ENCODE measurements around the gene SCD5. TPM values are rescaled to one million over a fixed set of nuclear protein-coding genes. Genes with fewer than 3 reads are reported as not detected.

SCD5 gene
- total and polyA plus RNA-seq, 2 experiments from 2014 or later: 0.79 to 1.6 TPM

DNA sequence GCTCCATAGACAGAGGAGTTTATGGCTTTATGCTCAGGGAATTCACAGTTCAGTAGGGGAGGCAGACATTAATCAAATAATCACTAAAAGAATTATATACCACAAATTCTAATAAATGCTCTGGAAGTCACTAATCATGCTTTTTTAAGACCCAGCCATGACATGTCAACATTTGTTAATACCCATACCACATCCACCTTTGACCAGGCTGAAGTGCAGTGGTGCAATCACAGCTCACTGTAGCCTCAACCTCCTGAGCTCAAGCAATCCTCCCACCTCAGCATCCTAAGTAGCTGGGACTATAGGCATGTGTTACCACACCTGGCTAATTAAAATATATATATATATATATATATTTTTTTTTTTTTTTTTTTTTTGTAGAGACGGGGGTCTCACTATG is 12.8 kb upstream of the SCD5 start:
- DNase-seq (ENCODE audit: low spot score) (no peak), ATAC-seq (no peak)
- H3K27me3 Mint-ChIP-seq (ENCODE audit: insufficient read depth, low read depth, poor library complexity): peaks cover 64% of the 10 kb centered on the region
- Histone ChIP-seq H3K36me3 (ENCODE audit: insufficient read depth) (no peaks in the 10 kb centered on the region), H3K27me3 (ENCODE audit: insufficient read depth) (peaks cover 85% of the 10 kb centered on the region), H3K79me2 (replicated peaks; ENCODE audit: insufficient read depth) (no peaks in the 10 kb centered on the region), H3K4me1 (ENCODE audit: insufficient read depth) (no peaks in the 10 kb centered on the region), H3K4me2 (no peak overlapping the region), H3K4me3 (no peak overlapping the region), H3K9me2 (ENCODE audit: insufficient read depth) (no peaks in the 10 kb centered on the region), H4K20me1 (replicated peaks; ENCODE audit: insufficient read depth) (peaks cover 14% of the 10 kb centered on the region; the same call in 1 of the 2 replicates), H2AFZ (no peak overlapping the region), H3F3A (replicated peaks; ENCODE audit: low read depth) (no peaks in the 10 kb centered on the region; the same call in 1 of the 2 replicates), H3K27ac (ENCODE audit: low read depth) (no peak overlapping the region)
- no peak for TF ChIP-seq NANOG (IDR thresholded peaks at IDR 0.05; ENCODE audit: borderline replicate concordance)
- TF ChIP-seq EZH2phosphoT487 (IDR thresholded peaks at IDR 0.05; ENCODE audit: unreplicated experiment): no peak
- no peak for TF ChIP-seq ETS1 (IDR thresholded peaks at IDR 0.05)
- TF ChIP-seq ZNF114 (CRISPR knock-in tag; IDR thresholded peaks at IDR 0.05): no peak
- TF ChIP-seq POLR2AphosphoS5 (IDR thresholded peaks at IDR 0.05; ENCODE audit: low read depth): no peak
- TF ChIP-seq CREB1 (CRISPR knock-in tag; IDR thresholded peaks at IDR 0.05; ENCODE audit: low read depth): no peak
- TF ChIP-seq, protein P1, sequence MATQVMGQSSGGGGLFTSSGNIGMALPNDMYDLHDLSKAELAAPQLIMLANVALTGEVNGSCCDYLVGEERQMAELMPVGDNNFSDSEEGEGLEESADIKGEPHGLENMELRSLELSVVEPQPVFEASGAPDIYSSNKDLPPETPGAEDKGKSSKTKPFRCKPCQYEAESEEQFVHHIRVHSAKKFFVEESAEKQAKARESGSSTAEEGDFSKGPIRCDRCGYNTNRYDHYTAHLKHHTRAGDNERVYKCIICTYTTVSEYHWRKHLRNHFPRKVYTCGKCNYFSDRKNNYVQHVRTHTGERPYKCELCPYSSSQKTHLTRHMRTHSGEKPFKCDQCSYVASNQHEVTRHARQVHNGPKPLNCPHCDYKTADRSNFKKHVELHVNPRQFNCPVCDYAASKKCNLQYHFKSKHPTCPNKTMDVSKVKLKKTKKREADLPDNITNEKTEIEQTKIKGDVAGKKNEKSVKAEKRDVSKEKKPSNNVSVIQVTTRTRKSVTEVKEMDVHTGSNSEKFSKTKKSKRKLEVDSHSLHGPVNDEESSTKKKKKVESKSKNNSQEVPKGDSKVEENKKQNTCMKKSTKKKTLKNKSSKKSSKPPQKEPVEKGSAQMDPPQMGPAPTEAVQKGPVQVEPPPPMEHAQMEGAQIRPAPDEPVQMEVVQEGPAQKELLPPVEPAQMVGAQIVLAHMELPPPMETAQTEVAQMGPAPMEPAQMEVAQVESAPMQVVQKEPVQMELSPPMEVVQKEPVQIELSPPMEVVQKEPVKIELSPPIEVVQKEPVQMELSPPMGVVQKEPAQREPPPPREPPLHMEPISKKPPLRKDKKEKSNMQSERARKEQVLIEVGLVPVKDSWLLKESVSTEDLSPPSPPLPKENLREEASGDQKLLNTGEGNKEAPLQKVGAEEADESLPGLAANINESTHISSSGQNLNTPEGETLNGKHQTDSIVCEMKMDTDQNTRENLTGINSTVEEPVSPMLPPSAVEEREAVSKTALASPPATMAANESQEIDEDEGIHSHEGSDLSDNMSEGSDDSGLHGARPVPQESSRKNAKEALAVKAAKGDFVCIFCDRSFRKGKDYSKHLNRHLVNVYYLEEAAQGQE (IDR thresholded peaks at IDR 0.05; ENCODE audit: unreplicated experiment): no peak
- no peak for TF ChIP-seq EZH2 (IDR thresholded peaks at IDR 0.05; ENCODE audit: low read depth, unreplicated experiment)
- TF ChIP-seq, protein P2, sequence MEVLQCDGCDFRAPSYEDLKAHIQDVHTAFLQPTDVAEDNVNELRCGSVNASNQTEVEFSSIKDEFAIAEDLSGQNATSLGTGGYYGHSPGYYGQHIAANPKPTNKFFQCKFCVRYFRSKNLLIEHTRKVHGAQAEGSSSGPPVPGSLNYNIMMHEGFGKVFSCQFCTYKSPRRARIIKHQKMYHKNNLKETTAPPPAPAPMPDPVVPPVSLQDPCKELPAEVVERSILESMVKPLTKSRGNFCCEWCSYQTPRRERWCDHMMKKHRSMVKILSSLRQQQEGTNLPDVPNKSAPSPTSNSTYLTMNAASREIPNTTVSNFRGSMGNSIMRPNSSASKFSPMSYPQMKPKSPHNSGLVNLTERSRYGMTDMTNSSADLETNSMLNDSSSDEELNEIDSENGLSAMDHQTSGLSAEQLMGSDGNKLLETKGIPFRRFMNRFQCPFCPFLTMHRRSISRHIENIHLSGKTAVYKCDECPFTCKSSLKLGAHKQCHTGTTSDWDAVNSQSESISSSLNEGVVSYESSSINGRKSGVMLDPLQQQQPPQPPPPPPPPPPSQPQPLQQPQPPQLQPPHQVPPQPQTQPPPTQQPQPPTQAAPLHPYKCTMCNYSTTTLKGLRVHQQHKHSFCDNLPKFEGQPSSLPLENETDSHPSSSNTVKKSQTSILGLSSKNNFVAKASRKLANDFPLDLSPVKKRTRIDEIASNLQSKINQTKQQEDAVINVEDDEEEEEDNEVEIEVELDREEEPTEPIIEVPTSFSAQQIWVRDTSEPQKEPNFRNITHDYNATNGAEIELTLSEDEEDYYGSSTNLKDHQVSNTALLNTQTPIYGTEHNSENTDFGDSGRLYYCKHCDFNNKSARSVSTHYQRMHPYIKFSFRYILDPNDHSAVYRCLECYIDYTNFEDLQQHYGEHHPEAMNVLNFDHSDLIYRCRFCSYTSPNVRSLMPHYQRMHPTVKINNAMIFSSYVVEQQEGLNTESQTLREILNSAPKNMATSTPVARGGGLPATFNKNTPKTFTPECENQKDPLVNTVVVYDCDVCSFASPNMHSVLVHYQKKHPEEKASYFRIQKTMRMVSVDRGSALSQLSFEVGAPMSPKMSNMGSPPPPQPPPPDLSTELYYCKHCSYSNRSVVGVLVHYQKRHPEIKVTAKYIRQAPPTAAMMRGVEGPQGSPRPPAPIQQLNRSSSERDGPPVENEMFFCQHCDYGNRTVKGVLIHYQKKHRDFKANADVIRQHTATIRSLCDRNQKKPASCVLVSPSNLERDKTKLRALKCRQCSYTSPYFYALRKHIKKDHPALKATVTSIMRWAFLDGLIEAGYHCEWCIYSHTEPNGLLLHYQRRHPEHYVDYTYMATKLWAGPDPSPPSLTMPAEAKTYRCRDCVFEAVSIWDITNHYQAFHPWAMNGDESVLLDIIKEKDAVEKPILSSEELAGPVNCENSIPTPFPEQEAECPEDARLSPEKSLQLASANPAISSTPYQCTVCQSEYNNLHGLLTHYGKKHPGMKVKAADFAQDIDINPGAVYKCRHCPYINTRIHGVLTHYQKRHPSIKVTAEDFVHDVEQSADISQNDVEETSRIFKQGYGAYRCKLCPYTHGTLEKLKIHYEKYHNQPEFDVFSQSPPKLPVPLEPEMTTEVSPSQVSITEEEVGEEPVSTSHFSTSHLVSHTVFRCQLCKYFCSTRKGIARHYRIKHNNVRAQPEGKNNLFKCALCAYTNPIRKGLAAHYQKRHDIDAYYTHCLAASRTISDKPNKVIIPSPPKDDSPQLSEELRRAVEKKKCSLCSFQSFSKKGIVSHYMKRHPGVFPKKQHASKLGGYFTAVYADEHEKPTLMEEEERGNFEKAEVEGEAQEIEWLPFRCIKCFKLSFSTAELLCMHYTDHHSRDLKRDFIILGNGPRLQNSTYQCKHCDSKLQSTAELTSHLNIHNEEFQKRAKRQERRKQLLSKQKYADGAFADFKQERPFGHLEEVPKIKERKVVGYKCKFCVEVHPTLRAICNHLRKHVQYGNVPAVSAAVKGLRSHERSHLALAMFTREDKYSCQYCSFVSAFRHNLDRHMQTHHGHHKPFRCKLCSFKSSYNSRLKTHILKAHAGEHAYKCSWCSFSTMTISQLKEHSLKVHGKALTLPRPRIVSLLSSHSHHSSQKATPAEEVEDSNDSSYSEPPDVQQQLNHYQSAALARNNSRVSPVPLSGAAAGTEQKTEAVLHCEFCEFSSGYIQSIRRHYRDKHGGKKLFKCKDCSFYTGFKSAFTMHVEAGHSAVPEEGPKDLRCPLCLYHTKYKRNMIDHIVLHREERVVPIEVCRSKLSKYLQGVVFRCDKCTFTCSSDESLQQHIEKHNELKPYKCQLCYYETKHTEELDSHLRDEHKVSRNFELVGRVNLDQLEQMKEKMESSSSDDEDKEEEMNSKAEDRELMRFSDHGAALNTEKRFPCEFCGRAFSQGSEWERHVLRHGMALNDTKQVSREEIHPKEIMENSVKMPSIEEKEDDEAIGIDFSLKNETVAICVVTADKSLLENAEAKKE (CRISPR knock-in tag; IDR thresholded peaks at IDR 0.05): no peak
- TF ChIP-seq CTCF (conservative IDR thresholded peaks at IDR 0.05; ENCODE audit: low read depth in 2 of 2): no peak
- no peak for TF ChIP-seq STAT1 (IDR thresholded peaks at IDR 0.05; ENCODE audit: unreplicated experiment)
- no peak for TF ChIP-seq JUNB (IDR thresholded peaks at IDR 0.05; ENCODE audit: unreplicated experiment)
- TF ChIP-seq ZNF331 (CRISPR knock-in tag; IDR thresholded peaks at IDR 0.05; ENCODE audit: low read depth): no peak
- H3K36me3 Mint-ChIP-seq (ENCODE audit: low read depth): no peaks in the 10 kb centered on the region
- H3K27ac Mint-ChIP-seq: no peak overlapping the region
- H3K4me1 Mint-ChIP-seq: peaks cover 8% of the 10 kb centered on the region
- no peaks in the 10 kb centered on the region for H3K9me3 Mint-ChIP-seq
- no peak overlapping the region for H3K4me3 Mint-ChIP-seq

Data from GM23338 (cell line).